ENCODE measurements around the gene NAPB.

DNA sequence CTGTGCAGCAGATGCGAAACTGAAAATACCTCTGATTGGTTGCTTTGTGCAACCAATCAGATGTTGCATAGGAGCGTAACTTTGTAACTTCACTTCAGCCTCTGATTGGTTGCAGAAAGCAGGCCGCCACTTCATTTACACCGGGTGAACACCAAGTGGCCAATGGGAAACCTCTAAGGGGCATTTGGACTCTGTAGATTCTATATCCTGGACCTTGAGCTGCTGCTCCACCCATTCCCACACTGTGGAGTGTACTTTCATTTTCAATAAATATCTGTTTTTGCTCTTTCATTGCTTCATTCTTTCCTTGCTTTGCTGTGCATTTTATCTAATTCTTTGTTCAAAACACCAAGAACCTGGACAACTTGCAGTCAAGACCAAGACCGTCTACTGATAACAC lies 84.8 kb downstream of the NAPB start:
- TF ChIP-seq, protein P1, sequence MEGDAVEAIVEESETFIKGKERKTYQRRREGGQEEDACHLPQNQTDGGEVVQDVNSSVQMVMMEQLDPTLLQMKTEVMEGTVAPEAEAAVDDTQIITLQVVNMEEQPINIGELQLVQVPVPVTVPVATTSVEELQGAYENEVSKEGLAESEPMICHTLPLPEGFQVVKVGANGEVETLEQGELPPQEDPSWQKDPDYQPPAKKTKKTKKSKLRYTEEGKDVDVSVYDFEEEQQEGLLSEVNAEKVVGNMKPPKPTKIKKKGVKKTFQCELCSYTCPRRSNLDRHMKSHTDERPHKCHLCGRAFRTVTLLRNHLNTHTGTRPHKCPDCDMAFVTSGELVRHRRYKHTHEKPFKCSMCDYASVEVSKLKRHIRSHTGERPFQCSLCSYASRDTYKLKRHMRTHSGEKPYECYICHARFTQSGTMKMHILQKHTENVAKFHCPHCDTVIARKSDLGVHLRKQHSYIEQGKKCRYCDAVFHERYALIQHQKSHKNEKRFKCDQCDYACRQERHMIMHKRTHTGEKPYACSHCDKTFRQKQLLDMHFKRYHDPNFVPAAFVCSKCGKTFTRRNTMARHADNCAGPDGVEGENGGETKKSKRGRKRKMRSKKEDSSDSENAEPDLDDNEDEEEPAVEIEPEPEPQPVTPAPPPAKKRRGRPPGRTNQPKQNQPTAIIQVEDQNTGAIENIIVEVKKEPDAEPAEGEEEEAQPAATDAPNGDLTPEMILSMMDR (IDR thresholded peaks at IDR 0.05; ENCODE audit: low read length): no peak
- TF ChIP-seq EZH2 (IDR thresholded peaks at IDR 0.05; ENCODE audit: borderline replicate concordance, low read length): no peak
